SU-DHL-6 (cell line): ENCODE results near the gene SELENON.

ENCODE experiments used
- H2AFZ ChIP-seq: fragments of 200-600 bp; sonication (generic); 2 replicates; pipeline ENCODE4 v1.6.1; 2014; ENCODE audit warnings: low read depth, mild to moderate bottlenecking, moderate library complexity, mixed read lengths, antibody characterized with exemption, low read length; ENCODE audit not compliant: severe bottlenecking
- H3F3A ChIP-seq: fragments of 200-600 bp; shearing (Covaris generic); 2 replicates; pipeline ENCODE4 v1.6.0; 2016; ENCODE audit warnings: antibody characterized with exemption, mild to moderate bottlenecking; ENCODE audit not compliant: insufficient read depth
- H3K27ac ChIP-seq: fragments of 200-600 bp; sonication (generic); 2 replicates; pipeline ENCODE4 v1.5.1; 2016; ENCODE audit warnings: low read depth, mild to moderate bottlenecking, low read length, moderate library complexity, mixed read lengths
- H3K27me3 ChIP-seq: fragments of 200-600 bp; sonication (generic), shearing (Covaris generic); 2 replicates; pipeline ENCODE4 v1.6.0; 2014; ENCODE audit warnings: mild to moderate bottlenecking, low read length
- H3K36me3 ChIP-seq: fragments of 200-600 bp; sonication (generic); 2 replicates; pipeline ENCODE4 v1.6.1; 2014; ENCODE audit warnings: mild to moderate bottlenecking, low read length, mixed read lengths
- H3K4me2 ChIP-seq: fragments of 300-600, 200-600 bp; shearing (Covaris generic), sonication (generic); 2 replicates; pipeline ENCODE4 v1.6.0; 2014; ENCODE audit warnings: low read length, low read depth, mild to moderate bottlenecking; ENCODE audit not compliant: poor library complexity, severe bottlenecking
- H3K4me3 ChIP-seq: fragments of 200-600 bp; sonication (generic); 2 replicates; pipeline ENCODE4 v1.5.1; 2014; ENCODE audit warnings: antibody characterized with exemption, low read length, mild to moderate bottlenecking, mixed read lengths; ENCODE audit not compliant: insufficient read depth, poor library complexity, severe bottlenecking
- H3K79me2 ChIP-seq: fragments of 200-600 bp; sonication (generic); 2 replicates; pipeline ENCODE4 v1.6.1; 2014; ENCODE audit warnings: mild to moderate bottlenecking, low read length, moderate library complexity; ENCODE audit not compliant: insufficient read depth
- H3K9ac ChIP-seq: fragments of 200-600 bp; sonication (generic); 2 replicates; pipeline ENCODE4 v1.7.0; 2014; ENCODE audit warnings: mild to moderate bottlenecking, low read length
- H3K9me2 ChIP-seq: fragments of 200-600 bp; sonication (generic); replicated peaks from 2 replicates; pipeline ENCODE4 v1.6.1; 2014; ENCODE audit warnings: low read length; ENCODE audit not compliant: insufficient read depth
- H3K9me3 ChIP-seq: fragments of 200-600 bp; sonication (generic); 2 replicates; pipeline ENCODE4 v1.6.1; 2014; ENCODE audit warnings: low read length, mixed read lengths; ENCODE audit not compliant: insufficient read depth
- H4K20me1 ChIP-seq: fragments of 200-600 bp; sonication (generic); 2 replicates; pipeline ENCODE4 v1.6.1; 2014; ENCODE audit warnings: low read depth, mild to moderate bottlenecking, antibody characterized with exemption, low read length, moderate library complexity, mixed read lengths
- CTCF ChIP-seq: fragments of 200-600 bp; sonication (generic); IDR thresholded peaks from one replicate; pipeline ENCODE4 v1.5.1; 2017; ENCODE audit warnings: antibody characterized with exemption, mild to moderate bottlenecking, low read length, moderate library complexity; ENCODE audit not compliant: insufficient read depth, poor library complexity, severe bottlenecking
- EZH2phosphoT487 ChIP-seq: fragments of 200-600 bp; sonication (generic), shearing (Covaris generic); conservative IDR thresholded peaks from 2 replicates; pipeline ENCODE4 v1.6.1; 2018; ENCODE audit warnings: mild to moderate bottlenecking, antibody characterized with exemption, low read length, moderate library complexity, mixed read lengths

SELENON gene

GRCh38 chr1:25847929-25848328 is 47.9 kb downstream of the SELENON start:
- TF ChIP-seq CTCF (no peak), EZH2phosphoT487 (no peak)
- H3K4me3 ChIP-seq: no peak overlapping the region
- H3K27ac ChIP-seq: no peak overlapping the region
- no peaks in the 10 kb centered on the region for H3K9me2 ChIP-seq
- H2AFZ ChIP-seq: no peak overlapping the region
- no peak overlapping the region for H3K4me2 ChIP-seq
- no peaks in the 10 kb centered on the region for H3K27me3 ChIP-seq
- H3K9me3 ChIP-seq: no peaks in the 10 kb centered on the region
- H3K9ac ChIP-seq: no peak overlapping the region
- peaks cover 5% of the 10 kb centered on the region for H3K79me2 ChIP-seq
- no peaks in the 10 kb centered on the region for H3F3A ChIP-seq
- no peaks in the 10 kb centered on the region for H4K20me1 ChIP-seq
- no peaks in the 10 kb centered on the region for H3K36me3 ChIP-seq

GRCh38 chr1:25848531-25848930 is 48.5 kb downstream of the SELENON start:
- H3K4me2 ChIP-seq: no peak overlapping the region
- no peak overlapping the region for H3K4me3 ChIP-seq
- no peaks in the 10 kb centered on the region for H3K9me3 ChIP-seq
- no peaks in the 10 kb centered on the region for H3F3A ChIP-seq
- no peak overlapping the region for H3K9ac ChIP-seq
- H3K79me2 ChIP-seq: peaks cover 4% of the 10 kb centered on the region
- H3K27me3 ChIP-seq: no peaks in the 10 kb centered on the region
- H3K9me2 ChIP-seq: no peaks in the 10 kb centered on the region
- H3K27ac ChIP-seq: no peak overlapping the region
- TF ChIP-seq CTCF: no peak
- TF ChIP-seq EZH2phosphoT487: no peak
- no peak overlapping the region for H2AFZ ChIP-seq
- no peaks in the 10 kb centered on the region for H4K20me1 ChIP-seq
- H3K36me3 ChIP-seq: no peaks in the 10 kb centered on the region

- H3K4me2 ChIP-seq: no peak overlapping the region
- no peak overlapping the region for H3K4me3 ChIP-seq
- no peaks in the 10 kb centered on the region for H3K9me2 ChIP-seq
- no peak overlapping the region for H2AFZ ChIP-seq
- no peak overlapping the region for H3K27ac ChIP-seq
- H3K27me3 ChIP-seq: no peaks in the 10 kb centered on the region
- H3K36me3 ChIP-seq: no peaks in the 10 kb centered on the region
- H3K79me2 ChIP-seq: peaks cover 13% of the 10 kb centered on the region; the same call in 1 of the 2 replicates
- H3F3A ChIP-seq: no peaks in the 10 kb centered on the region
- TF ChIP-seq EZH2phosphoT487 (no peak), CTCF (no peak)
- H4K20me1 ChIP-seq: no peaks in the 10 kb centered on the region
- no peaks in the 10 kb centered on the region for H3K9me3 ChIP-seq
- no peak overlapping the region for H3K9ac ChIP-seq
Observed at GRCh38 chr1:25854554-25854953, 54.6 kb downstream of the SELENON start.
